Lung (tissue), 12 donors: ENCODE measurements around the gene SNHG17. TPM values are rescaled to one million over a fixed set of nuclear protein-coding genes. Genes with fewer than 3 reads are reported as not detected.

Experiments used
- ATAC-seq: fragments of 200-7000 bp; cut with Tn5 transposase; one replicate; pipeline ENCODE4 v1.9.1; 2020; ENCODE audit warnings: moderate number of reproducible peaks; ENCODE audit not compliant: insufficient read depth, low FRiP score
- DNase-seq, 3 donors: peaks; one replicate each; pipeline ENCODE4 v3.0.0-alpha.2; 2013 to 2017
- H3K27ac ChIP-seq, 2 donors: one replicate each; pipeline ENCODE4 v1.5.1; 2013; ENCODE audit warnings: mild to moderate bottlenecking in 2 of 2, moderate library complexity in 2 of 2, control low read depth in 1 of 2, inconsistent platforms in 1 of 2, low read depth in 1 of 2, low read length in 1 of 2
- H3K27me3 ChIP-seq, 3 donors: one replicate each; pipeline ENCODE4 v1.5.1; 2013; ENCODE audit warnings: low read length in 2 of 3; ENCODE audit not compliant: control insufficient read depth in 3 of 3, insufficient read depth in 3 of 3
- H3K36me3 ChIP-seq, 4 donors: one replicate each; pipeline ENCODE4 v1.5.1; 2013; ENCODE audit warnings: low read length in 4 of 4, mild to moderate bottlenecking in 1 of 4, moderate library complexity in 1 of 4; ENCODE audit not compliant: control insufficient read depth in 4 of 4, insufficient read depth in 4 of 4
- H3K4me1 ChIP-seq, 5 donors: one replicate each; pipeline ENCODE4 v1.5.1; 2013; ENCODE audit warnings: low read length in 5 of 5, mild to moderate bottlenecking in 2 of 5, moderate library complexity in 1 of 5; ENCODE audit not compliant: control insufficient read depth in 5 of 5, insufficient read depth in 5 of 5
- H3K4me3 ChIP-seq: one replicate; pipeline ENCODE4 v1.5.1; 2013; ENCODE audit warnings: mild to moderate bottlenecking, control low read depth, moderate library complexity
- H3K9ac ChIP-seq, 2 donors: one replicate each; pipeline ENCODE4 v1.5.1; 2013; ENCODE audit warnings: low read length in 2 of 2, control low read depth in 1 of 2; ENCODE audit not compliant: insufficient read depth in 1 of 2
- H3K9me3 ChIP-seq, 4 donors: one replicate each; pipeline ENCODE4 v1.5.1; 2013; ENCODE audit warnings: low read length in 3 of 4, mild to moderate bottlenecking in 1 of 4, moderate library complexity in 1 of 4; ENCODE audit not compliant: control insufficient read depth in 4 of 4, insufficient read depth in 3 of 4
- WGBS, 2 donors: extraction: QIAGEN DNeasy Blood & Tissue Kit; methylation state at CpG; one replicate each; pipeline ENCODE4 v1.1.7; 2013; 5-methylcytosine and 5-hydroxymethylcytosine counted together
- polyA plus RNA-seq, 2 donors: library from polyadenylated mRNA; stranded (reverse); fragments of 200-250 nt; gene quantifications; one replicate each; pipeline ENCODE4 v1.2.1, GENCODE V29; 2013
- total RNA-seq, 2 donors: library from RNA; depleted of rRNA in 1 of 2; stranded (reverse); fragments of >200 nt in 1 of 2; gene quantifications; one replicate each; pipeline ENCODE4 v1.2.1, GENCODE V29; 2014 to 2021
- TF ChIP-seq, protein P1 (sequence below): IDR thresholded peaks from 2 replicates; pipeline ENCODE4 v1.5.1; 2012; ENCODE audit warnings: mild to moderate bottlenecking; ENCODE audit errors: control extremely low read depth, extremely low read depth
- donor health status: control.
- donor health status: control.
- donor health status: Bipolar disorder and iron deficiency.
- donor health status: healthy.
- donor health status: DM: yes; HTN: yes; CAD: no.

The SNHG17 gene
- total and polyA plus RNA-seq, 4 donors = 11.9 to 52.4 (median 34.0) TPM

DNA sequence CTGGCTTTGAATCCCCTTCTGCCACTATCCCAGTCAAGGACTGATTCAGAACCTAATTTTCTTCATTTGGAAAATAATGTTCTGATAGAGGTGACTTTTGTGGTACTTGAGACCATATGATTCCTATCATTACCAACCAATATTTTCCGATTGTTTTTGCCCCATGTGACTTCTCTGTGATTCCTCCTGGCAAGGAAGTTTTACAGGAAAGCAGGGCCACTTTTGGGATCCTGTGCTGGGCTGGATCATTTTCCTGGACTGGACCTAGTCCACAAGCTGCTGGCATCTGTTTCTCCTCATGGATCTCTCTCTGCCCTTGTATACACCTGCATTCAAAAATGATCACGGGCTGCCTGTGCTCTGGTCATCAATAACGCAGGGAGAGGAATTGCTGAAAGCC, 13.9 kb upstream of the SNHG17 start:
- ATAC-seq = no peak
- 85 to 90% methylated on average over 3 of the region's 3 CpGs for WGBS, 2 donors
- Histone ChIP-seq H3K36me3 (peaks cover 0 to 14% (median 11%) of the 10 kb centered on the region in 4 donors), H3K4me1 (peaks cover 0 to 13% (median 3%) of the 10 kb centered on the region in 5 donors), H3K9me3 (no peaks in the 10 kb centered on the region), H3K4me3 (no peak overlapping the region), H3K27me3 (no peaks in the 10 kb centered on the region), H3K9ac (no peak overlapping the region), H3K27ac (no peak overlapping the region)
- TF ChIP-seq, protein P1, sequence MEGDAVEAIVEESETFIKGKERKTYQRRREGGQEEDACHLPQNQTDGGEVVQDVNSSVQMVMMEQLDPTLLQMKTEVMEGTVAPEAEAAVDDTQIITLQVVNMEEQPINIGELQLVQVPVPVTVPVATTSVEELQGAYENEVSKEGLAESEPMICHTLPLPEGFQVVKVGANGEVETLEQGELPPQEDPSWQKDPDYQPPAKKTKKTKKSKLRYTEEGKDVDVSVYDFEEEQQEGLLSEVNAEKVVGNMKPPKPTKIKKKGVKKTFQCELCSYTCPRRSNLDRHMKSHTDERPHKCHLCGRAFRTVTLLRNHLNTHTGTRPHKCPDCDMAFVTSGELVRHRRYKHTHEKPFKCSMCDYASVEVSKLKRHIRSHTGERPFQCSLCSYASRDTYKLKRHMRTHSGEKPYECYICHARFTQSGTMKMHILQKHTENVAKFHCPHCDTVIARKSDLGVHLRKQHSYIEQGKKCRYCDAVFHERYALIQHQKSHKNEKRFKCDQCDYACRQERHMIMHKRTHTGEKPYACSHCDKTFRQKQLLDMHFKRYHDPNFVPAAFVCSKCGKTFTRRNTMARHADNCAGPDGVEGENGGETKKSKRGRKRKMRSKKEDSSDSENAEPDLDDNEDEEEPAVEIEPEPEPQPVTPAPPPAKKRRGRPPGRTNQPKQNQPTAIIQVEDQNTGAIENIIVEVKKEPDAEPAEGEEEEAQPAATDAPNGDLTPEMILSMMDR = no peak
- no peak for DNase-seq

DNA sequence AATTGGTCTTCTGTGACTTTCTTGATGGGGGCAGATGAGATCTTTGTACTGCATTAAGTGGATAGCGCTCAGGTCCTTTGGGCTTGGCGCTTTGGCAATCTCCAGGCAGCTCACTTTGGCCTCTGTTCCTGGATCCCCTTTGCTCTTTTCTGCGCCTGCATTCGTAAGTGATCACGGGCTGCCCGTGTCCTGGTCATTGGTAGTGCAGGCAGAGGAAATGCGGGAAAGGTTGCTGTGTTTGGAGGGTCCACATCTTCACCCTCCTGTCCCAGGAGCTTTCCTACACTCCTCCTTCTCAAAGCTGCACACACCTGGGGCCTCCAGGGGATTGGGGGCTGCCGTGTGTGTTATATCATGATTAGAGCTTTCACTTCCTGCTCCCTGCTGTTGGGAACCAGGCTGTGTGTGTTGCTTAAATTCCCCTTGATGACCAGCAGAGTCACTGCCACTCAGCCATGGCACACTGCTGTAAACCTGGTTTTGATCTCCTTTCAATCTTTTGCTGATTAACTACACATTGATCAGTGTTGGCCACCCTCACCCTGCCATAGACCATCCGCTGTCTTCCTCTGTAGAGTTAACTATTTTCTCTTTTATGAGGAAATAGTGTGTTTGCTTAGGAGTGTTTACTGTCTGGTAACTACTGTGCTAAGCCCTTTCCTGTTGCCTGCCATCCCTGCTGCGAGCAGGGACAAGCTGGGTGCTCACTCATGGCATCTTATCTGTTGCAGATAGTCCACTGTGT, 13.0 kb upstream of the SNHG17 start:
- Histone ChIP-seq H3K27ac (peak overlapping the region in 1 of 2 donors; percentile 16), H3K9ac (no peak overlapping the region), H3K9me3 (no peaks in the 10 kb centered on the region), H3K27me3 (no peaks in the 10 kb centered on the region), H3K36me3 (peaks cover 0 to 14% (median 11%) of the 10 kb centered on the region in 4 donors), H3K4me1 (peaks cover 0 to 10% (median 3%) of the 10 kb centered on the region in 5 donors), H3K4me3 (no peak overlapping the region)
- no peak for ATAC-seq
- WGBS, 2 donors = 86 to 87% methylated on average over 10 of the region's 10 CpGs
- TF ChIP-seq, protein P1 = no peak
- DNase-seq = no peak

DNA sequence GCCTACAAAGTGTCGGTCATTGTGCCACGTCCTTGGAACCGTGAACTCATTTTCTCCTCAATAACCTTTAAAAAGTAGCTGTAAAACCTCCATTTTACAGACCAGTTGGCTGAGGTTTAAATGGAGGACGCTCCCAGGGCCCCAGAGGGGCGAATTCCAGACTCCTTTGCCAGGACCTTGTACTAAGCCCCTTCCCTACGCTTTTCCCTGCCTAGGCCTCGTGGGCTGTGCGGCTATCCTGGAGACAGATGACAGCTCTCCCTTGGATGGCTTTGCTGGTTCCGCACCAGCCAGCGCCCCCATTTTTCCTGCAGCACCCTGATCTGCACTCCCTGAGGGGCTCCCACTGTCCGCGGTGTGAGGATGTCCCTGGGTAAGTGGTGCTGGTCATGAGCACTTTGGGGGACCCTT, 12.1 kb upstream of the SNHG17 start:
- Histone ChIP-seq H3K9me3 (no peaks in the 10 kb centered on the region), H3K4me1 (peaks cover 0 to 10% (median 3%) of the 10 kb centered on the region in 5 donors), H3K27ac (peak overlapping the region in 1 of 2 donors; percentile 94), H3K27me3 (peaks cover 0 to under 1% (median 0%) of the 10 kb centered on the region in 3 donors), H3K36me3 (peaks cover 0 to 14% (median 11%) of the 10 kb centered on the region in 4 donors), H3K4me3 (peak overlapping the region; percentile 94), H3K9ac (peak overlapping the region; percentile 58 to 78)
- DNase-seq = peak in 1 of 3 donors; percentile 13
- ATAC-seq = no peak
- TF ChIP-seq, protein P1 = no peak
- 54% methylated on average over 12 of the region's 12 CpGs for WGBS, 2 donors
